DOHH2 (cell line): ENCODE measurements around the gene PARP8.

ENCODE experiments used
- H3F3A ChIP-seq: fragments of 200-600 bp; sonication (generic), shearing (Covaris generic); 2 replicates; pipeline ENCODE4 v1.6.0; 2016; ENCODE audit warnings: antibody characterized with exemption, mild to moderate bottlenecking; ENCODE audit not compliant: control insufficient read depth, insufficient read depth
- H3K27ac ChIP-seq: fragments of 200-600 bp; sonication (generic); 2 replicates; pipeline ENCODE4 v1.5.1; 2014; ENCODE audit warnings: low read depth, mild to moderate bottlenecking, low read length, moderate library complexity
- H3K27me3 ChIP-seq: fragments of 200-600 bp; sonication (generic); 2 replicates; pipeline ENCODE4 v1.6.1; 2014; ENCODE audit warnings: mild to moderate bottlenecking, low read length, mixed read lengths; ENCODE audit not compliant: control insufficient read depth
- H3K36me3 ChIP-seq: fragments of 200-600 bp; sonication (generic); 2 replicates; pipeline ENCODE4 v1.6.1; 2014; ENCODE audit warnings: mild to moderate bottlenecking, low read length, moderate library complexity, mixed read lengths; ENCODE audit not compliant: control insufficient read depth
- H3K4me1 ChIP-seq: fragments of 200-600 bp; sonication (generic); 2 replicates; pipeline ENCODE4 v1.6.1; 2014; ENCODE audit warnings: mild to moderate bottlenecking, low read length, mixed read lengths; ENCODE audit not compliant: control insufficient read depth
- H3K4me2 ChIP-seq: fragments of 200-600 bp; sonication (generic); 2 replicates; pipeline ENCODE4 v1.6.0; 2014; ENCODE audit warnings: mild to moderate bottlenecking, low read length, moderate library complexity
- H3K4me3 ChIP-seq: fragments of 200-600 bp; sonication (generic); 2 replicates; pipeline ENCODE4 v1.5.1; 2014; ENCODE audit warnings: mild to moderate bottlenecking, low read length, mixed read lengths
- H3K79me2 ChIP-seq: fragments of 200-600 bp; sonication (generic); 2 replicates; pipeline ENCODE4 v1.6.1; 2014; ENCODE audit warnings: mild to moderate bottlenecking, low read length, mixed read lengths; ENCODE audit not compliant: control insufficient read depth
- H3K9me2 ChIP-seq: fragments of 200-600 bp; sonication (generic); replicated peaks from 2 replicates; pipeline ENCODE4 v1.6.1; 2014; ENCODE audit warnings: mild to moderate bottlenecking, low read length, mixed read lengths; ENCODE audit not compliant: control insufficient read depth
- H3K9me3 ChIP-seq: fragments of 200-600 bp; sonication (generic); 2 replicates; pipeline ENCODE4 v1.6.1; 2014; ENCODE audit warnings: antibody characterized with exemption, low read length, mixed read lengths; ENCODE audit not compliant: control insufficient read depth, insufficient read depth
- H4K20me1 ChIP-seq: fragments of 200-600 bp; sonication (generic); 2 replicates; pipeline ENCODE4 v1.6.0; 2014; ENCODE audit warnings: low read depth, mild to moderate bottlenecking, antibody characterized with exemption, low read length, moderate library complexity; ENCODE audit not compliant: control insufficient read depth, insufficient read depth
- EZH2phosphoT487 ChIP-seq: fragments of 200-600 bp; sonication (generic); IDR thresholded peaks from 2 replicates; pipeline ENCODE4 v1.6.1; 2017; ENCODE audit warnings: borderline replicate concordance, mild to moderate bottlenecking, antibody characterized with exemption, low read length, moderate library complexity, mixed read lengths
- TF ChIP-seq, protein P1 (sequence below): fragments of 200-600 bp; sonication (generic); IDR thresholded peaks from one replicate; pipeline ENCODE4 v1.5.1; 2014; ENCODE audit warnings: antibody characterized with exemption, mild to moderate bottlenecking, low read depth, low read length; ENCODE audit not compliant: poor library complexity, severe bottlenecking

PARP8 gene

DNA sequence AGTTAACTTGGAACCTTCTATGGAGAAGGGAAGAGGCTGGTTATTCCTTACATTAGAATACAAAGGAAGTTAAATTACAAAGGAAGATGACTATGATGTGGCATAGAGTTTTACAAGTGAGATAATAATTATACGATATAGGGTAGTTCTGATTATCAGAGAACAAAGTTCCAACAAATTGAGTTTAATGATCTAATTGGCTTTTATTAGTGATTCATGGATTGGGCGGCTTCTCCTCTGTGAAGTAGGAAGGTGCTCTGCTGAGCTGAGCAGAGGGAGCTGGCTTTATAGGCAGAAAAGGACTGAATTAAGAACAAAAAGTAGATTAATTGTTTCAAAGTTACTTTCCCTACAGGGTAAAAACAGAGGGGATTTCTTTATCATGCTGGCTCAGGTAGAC lies 49.7 kb downstream of the PARP8 start:
- peaks cover 95% of the 10 kb centered on the region for H3K79me2 ChIP-seq
- peaks cover 16% of the 10 kb centered on the region for H3K36me3 ChIP-seq
- H3K4me1 ChIP-seq = peaks cover 23% of the 10 kb centered on the region
- H3K9me3 ChIP-seq = no peaks in the 10 kb centered on the region
- no peaks in the 10 kb centered on the region for H3K27me3 ChIP-seq
- no peaks in the 10 kb centered on the region for H3F3A ChIP-seq
- TF ChIP-seq, protein P1, sequence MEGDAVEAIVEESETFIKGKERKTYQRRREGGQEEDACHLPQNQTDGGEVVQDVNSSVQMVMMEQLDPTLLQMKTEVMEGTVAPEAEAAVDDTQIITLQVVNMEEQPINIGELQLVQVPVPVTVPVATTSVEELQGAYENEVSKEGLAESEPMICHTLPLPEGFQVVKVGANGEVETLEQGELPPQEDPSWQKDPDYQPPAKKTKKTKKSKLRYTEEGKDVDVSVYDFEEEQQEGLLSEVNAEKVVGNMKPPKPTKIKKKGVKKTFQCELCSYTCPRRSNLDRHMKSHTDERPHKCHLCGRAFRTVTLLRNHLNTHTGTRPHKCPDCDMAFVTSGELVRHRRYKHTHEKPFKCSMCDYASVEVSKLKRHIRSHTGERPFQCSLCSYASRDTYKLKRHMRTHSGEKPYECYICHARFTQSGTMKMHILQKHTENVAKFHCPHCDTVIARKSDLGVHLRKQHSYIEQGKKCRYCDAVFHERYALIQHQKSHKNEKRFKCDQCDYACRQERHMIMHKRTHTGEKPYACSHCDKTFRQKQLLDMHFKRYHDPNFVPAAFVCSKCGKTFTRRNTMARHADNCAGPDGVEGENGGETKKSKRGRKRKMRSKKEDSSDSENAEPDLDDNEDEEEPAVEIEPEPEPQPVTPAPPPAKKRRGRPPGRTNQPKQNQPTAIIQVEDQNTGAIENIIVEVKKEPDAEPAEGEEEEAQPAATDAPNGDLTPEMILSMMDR = no peak
- no peak for TF ChIP-seq EZH2phosphoT487
- H3K4me3 ChIP-seq = no peak overlapping the region
- no peaks in the 10 kb centered on the region for H3K9me2 ChIP-seq
- H3K27ac ChIP-seq = no peak overlapping the region
- no peak overlapping the region for H3K4me2 ChIP-seq
- H4K20me1 ChIP-seq = no peaks in the 10 kb centered on the region

DNA sequence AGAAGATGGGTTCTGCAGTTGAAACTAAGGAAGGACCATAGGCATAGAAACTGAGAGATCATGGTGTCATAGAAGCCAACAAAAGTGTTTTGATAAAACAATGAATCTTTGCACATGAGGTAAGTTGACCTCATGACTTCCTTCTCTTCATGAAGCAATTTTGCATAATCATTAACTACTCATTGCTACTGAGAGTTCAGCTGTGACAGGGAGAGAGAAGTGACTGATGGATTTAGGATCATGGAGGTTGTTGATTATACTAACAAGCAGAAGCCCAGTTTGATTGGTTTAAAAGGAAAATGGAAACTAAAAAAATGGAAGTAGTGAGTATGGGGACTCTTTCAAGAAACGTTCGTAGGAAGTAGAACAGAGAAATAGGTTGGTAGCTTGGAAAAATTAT lies 51.2 kb downstream of the PARP8 start:
- no peaks in the 10 kb centered on the region for H3F3A ChIP-seq
- H3K79me2 ChIP-seq = peaks cover 95% of the 10 kb centered on the region
- no peaks in the 10 kb centered on the region for H3K9me3 ChIP-seq
- no peak for TF ChIP-seq EZH2phosphoT487
- TF ChIP-seq, protein P1 = no peak
- no peak overlapping the region for H3K27ac ChIP-seq
- H3K9me2 ChIP-seq = no peaks in the 10 kb centered on the region
- H3K36me3 ChIP-seq = peaks cover 11% of the 10 kb centered on the region
- no peak overlapping the region for H3K4me3 ChIP-seq
- H4K20me1 ChIP-seq = no peaks in the 10 kb centered on the region; the same call in 1 of the 2 replicates
- no peaks in the 10 kb centered on the region for H3K27me3 ChIP-seq
- H3K4me2 ChIP-seq = no peak overlapping the region
- H3K4me1 ChIP-seq = peaks cover 8% of the 10 kb centered on the region; the same call in 1 of the 2 replicates

DNA sequence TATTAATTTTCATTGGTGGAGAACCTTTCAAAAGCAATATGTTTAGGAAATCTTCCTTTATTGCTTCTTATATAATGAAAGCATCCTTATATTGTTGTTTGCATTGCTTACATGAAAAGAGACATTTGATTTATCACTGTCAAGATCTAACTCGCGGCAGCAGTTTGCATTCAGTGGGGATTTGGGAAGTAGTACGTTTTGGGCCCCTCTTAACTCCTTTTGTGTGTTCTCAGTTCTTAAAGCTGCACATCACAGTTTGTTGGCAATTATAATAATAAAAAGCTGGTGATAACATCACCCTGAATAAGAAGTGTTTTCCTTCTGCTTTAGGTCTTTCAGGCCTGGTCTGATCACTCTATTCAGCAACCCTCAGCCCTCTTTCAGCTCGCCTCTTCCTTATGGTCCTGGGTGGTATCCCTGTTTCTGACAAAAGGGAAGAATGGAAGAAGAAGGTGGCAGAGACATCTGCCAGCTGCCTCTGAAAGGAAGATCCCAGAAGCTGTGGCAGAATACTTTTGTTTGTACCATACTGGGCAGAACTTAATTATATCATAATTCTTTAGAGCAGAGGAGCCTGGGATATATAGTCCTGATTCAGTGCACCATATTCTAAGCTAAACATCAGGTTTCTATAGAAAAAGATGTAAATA lies 53.7 kb downstream of the PARP8 start:
- H3K9me3 ChIP-seq = no peaks in the 10 kb centered on the region

More for the DNA sequence above, 53.7 kb downstream of the PARP8 start:
- H3K36me3 ChIP-seq = peaks cover 4% of the 10 kb centered on the region; the same call in 1 of the 2 replicates
- H3K9me2 ChIP-seq = no peaks in the 10 kb centered on the region
- H3K4me1 ChIP-seq = peaks cover 8% of the 10 kb centered on the region; the same call in 1 of the 2 replicates
- H3F3A ChIP-seq = no peaks in the 10 kb centered on the region
- H3K27ac ChIP-seq = no peak overlapping the region
- peaks cover 92% of the 10 kb centered on the region for H3K79me2 ChIP-seq
- H4K20me1 ChIP-seq = no peaks in the 10 kb centered on the region; the same call in 1 of the 2 replicates
- no peaks in the 10 kb centered on the region for H3K27me3 ChIP-seq
- TF ChIP-seq EZH2phosphoT487 = no peak
- TF ChIP-seq, protein P1 = no peak
- no peak overlapping the region for H3K4me2 ChIP-seq
- no peak overlapping the region for H3K4me3 ChIP-seq
